H1 (cell line): Measurements from ENCODE around the gene TMEM40. TPM values are rescaled to one million over a fixed set of nuclear protein-coding genes. Genes with fewer than 3 reads are reported as not detected.

ENCODE experiments used
- CTCF ChIA-PET: fragments of 300-600 bp; sonication (Branson Sonifier 250); formaldehyde crosslinking; loops from one replicate; lab custom pipeline; 2021; ENCODE audit not compliant: partially characterized antibody; lab: Charles Lee
- POLR2A ChIA-PET: fragments of 300-600 bp; sonication (Branson Sonifier 250); formaldehyde crosslinking; loops from one replicate; lab custom pipeline; 2021; ENCODE audit warnings: inconsistent platforms; ENCODE audit not compliant: partially characterized antibody; lab: Charles Lee
- DNase-seq, 2 experiments: peaks; one replicate each; pipeline versions ENCODE4 v3.0.0 to v3.0.0-alpha.2; 2010 to 2022; ENCODE audit warnings: low spot score in 2 of 2, low read depth in 1 of 2, mixed read lengths in 1 of 2
- FAIRE-seq: peaks from 2 replicates; lab custom pipeline; 2011; peaks lifted over from hg19 to GRCh38; lab: Jason Lieb, UNC
- H2AFZ ChIP-seq: 2 replicates; pipeline ENCODE4 v1.8.1; 2012; ENCODE audit warnings: low read length, inconsistent platforms
- H2AK5ac ChIP-seq: 2 replicates; pipeline ENCODE4 v1.6.1; 2013; ENCODE audit warnings: low read depth, low read length
- H2BK120ac ChIP-seq: replicated peaks from 2 replicates; pipeline ENCODE3; 2013; ENCODE audit warnings: low read depth, low read length, inconsistent platforms
- H2BK12ac ChIP-seq: 2 replicates; pipeline ENCODE4 v1.6.1; 2013; ENCODE audit warnings: low read depth, low read length
- H2BK15ac ChIP-seq: 2 replicates; pipeline ENCODE4 v1.6.1; 2013; ENCODE audit warnings: low read length
- H2BK20ac ChIP-seq: 2 replicates; pipeline ENCODE4 v1.6.1; 2013; ENCODE audit warnings: low read length
- H2BK5ac ChIP-seq: 2 replicates; pipeline ENCODE4 v1.6.1; 2013; ENCODE audit warnings: low read depth, low read length
- H3K14ac ChIP-seq: 2 replicates; pipeline ENCODE4 v1.6.1; 2013; ENCODE audit warnings: inconsistent platforms; ENCODE audit not compliant: insufficient read length
- H3K18ac ChIP-seq: 2 replicates; pipeline ENCODE4 v1.6.1; 2013; ENCODE audit warnings: low read length; ENCODE audit errors: extremely low read depth
- H3K23ac ChIP-seq: 2 replicates; pipeline ENCODE4 v1.6.1; 2013; ENCODE audit warnings: inconsistent platforms; ENCODE audit not compliant: insufficient read length
- H3K23me2 ChIP-seq: 2 replicates; pipeline ENCODE4 v1.6.1; 2013; ENCODE audit warnings: low read depth, low read length
- H3K27ac ChIP-seq: 2 replicates; pipeline ENCODE4 v1.6.1; 2011; ENCODE audit warnings: low read depth, low read length, inconsistent platforms
- H3K27me3 ChIP-seq, 4 experiments: replicated peaks in 1 of 4; 1 replicate in 1 of 4; 2 replicates in 3 of 4; pipeline versions ENCODE4 v1.6.1 to v1.8.1; 2011 to 2013; ENCODE audit warnings: low read length in 3 of 4, mild to moderate bottlenecking in 3 of 4, inconsistent platforms in 2 of 4, mixed read lengths in 2 of 4, moderate library complexity in 1 of 4; ENCODE audit not compliant: control insufficient read depth in 3 of 4, insufficient read depth in 3 of 4; ENCODE audit errors: extremely low read depth in 1 of 4
- H3K36me3 ChIP-seq, 4 experiments: 2 replicates each; pipeline versions ENCODE4 v1.6.1 to v1.8.1; 2011 to 2013; ENCODE audit warnings: mild to moderate bottlenecking in 4 of 4, low read length in 3 of 4, moderate library complexity in 2 of 4, control low read depth in 1 of 4, inconsistent platforms in 1 of 4; ENCODE audit not compliant: insufficient read depth in 4 of 4, control insufficient read depth in 2 of 4
- H3K4ac ChIP-seq: replicated peaks from 2 replicates; pipeline ENCODE3; 2013; ENCODE audit warnings: low read length, low read depth, mixed read lengths, inconsistent platforms; ENCODE audit not compliant: insufficient read length
- H3K4me1 ChIP-seq, 4 experiments: replicated peaks in 1 of 4; 1 replicate in 1 of 4; 2 replicates in 3 of 4; pipeline versions ENCODE4 v1.6.1 to v1.8.1; 2011 to 2013; ENCODE audit warnings: low read length in 3 of 4, inconsistent platforms in 2 of 4, mixed read lengths in 1 of 4; ENCODE audit not compliant: insufficient read depth in 4 of 4, control insufficient read depth in 3 of 4
- H3K4me2 ChIP-seq, 2 experiments: 2 replicates each; pipeline versions ENCODE4 v1.6.1 to v1.8.1; 2011 to 2013; ENCODE audit warnings: low read depth in 2 of 2, low read length in 2 of 2, control low read depth in 1 of 2, inconsistent platforms in 1 of 2, mild to moderate bottlenecking in 1 of 2; ENCODE audit not compliant: insufficient read depth in 1 of 2
- H3K4me3 ChIP-seq, 4 experiments: fragments of 200-600, 300-600 bp in 1 of 4; sonication (generic), shearing (Covaris generic), sonication (Bioruptor Twin) in 1 of 4; 2 replicates each; pipeline versions ENCODE4 v1.5.1 to v1.8.1; 2011 to 2016; ENCODE audit warnings: low read length in 4 of 4, low read depth in 3 of 4, control low read depth in 2 of 4, inconsistent platforms in 2 of 4, mild to moderate bottlenecking in 2 of 4, mixed read lengths in 1 of 4, moderate library complexity in 1 of 4; ENCODE audit not compliant: insufficient read depth in 2 of 4; ENCODE audit errors: extremely low read depth in 1 of 4
- H3K56ac ChIP-seq: replicated peaks from 2 replicates; pipeline ENCODE3; 2013; ENCODE audit warnings: low read depth, mild to moderate bottlenecking, mixed read lengths, low read length, inconsistent platforms; ENCODE audit not compliant: insufficient read length
- H3K79me1 ChIP-seq: 2 replicates; pipeline ENCODE4 v1.6.1; 2013; ENCODE audit warnings: low read depth, low read length, control low read depth
- H3K79me2 ChIP-seq, 2 experiments: 2 replicates each; pipeline versions ENCODE4 v1.6.1 to v1.8.1; 2012 to 2013; ENCODE audit warnings: low read length in 2 of 2, mild to moderate bottlenecking in 2 of 2, inconsistent platforms in 1 of 2; ENCODE audit not compliant: insufficient read depth in 2 of 2, control insufficient read depth in 1 of 2
- H3K9ac ChIP-seq, 4 experiments: replicated peaks in 1 of 4; 1 replicate in 1 of 4; 2 replicates in 3 of 4; pipeline versions ENCODE4 v1.6.1 to v1.8.1; 2011 to 2013; ENCODE audit warnings: low read depth in 3 of 4, low read length in 3 of 4, control low read depth in 2 of 4, mild to moderate bottlenecking in 2 of 4, moderate library complexity in 2 of 4, inconsistent platforms in 1 of 4; ENCODE audit errors: extremely low read depth in 1 of 4
- H3K9me3 ChIP-seq, 2 experiments: 2 replicates each; pipeline versions ENCODE4 v1.6.1 to v1.8.1; 2012 to 2013; ENCODE audit warnings: mild to moderate bottlenecking in 2 of 2, moderate library complexity in 2 of 2, control low read depth in 1 of 2, inconsistent platforms in 1 of 2, low read depth in 1 of 2, low read length in 1 of 2, mixed read lengths in 1 of 2; ENCODE audit not compliant: insufficient read depth in 2 of 2
- H4K20me1 ChIP-seq, 2 experiments: replicated peaks in 1 of 2; 2 replicates each; pipeline versions ENCODE3 to v1.8.1; 2011 to 2013; ENCODE audit warnings: inconsistent platforms in 2 of 2, low read length in 2 of 2, mild to moderate bottlenecking in 1 of 2; ENCODE audit not compliant: insufficient read depth in 2 of 2, control insufficient read depth in 1 of 2
- H4K5ac ChIP-seq: 2 replicates; pipeline ENCODE4 v1.6.1; 2013; ENCODE audit warnings: low read length, low read depth, mixed read lengths, inconsistent platforms; ENCODE audit not compliant: insufficient read length
- H4K8ac ChIP-seq: 2 replicates; pipeline ENCODE4 v1.8.0; 2013; ENCODE audit warnings: mild to moderate bottlenecking, moderate library complexity, low read length, inconsistent platforms; ENCODE audit not compliant: insufficient read depth; ENCODE audit errors: extremely low read depth
- H4K91ac ChIP-seq: replicated peaks from 2 replicates; pipeline ENCODE3; 2013; ENCODE audit warnings: low read length, mixed read lengths, inconsistent platforms; ENCODE audit not compliant: insufficient read length
- ATF3 ChIP-seq: IDR thresholded peaks from 2 replicates; pipeline ENCODE4 v1.6.1; 2011; ENCODE audit warnings: low read depth, mild to moderate bottlenecking, low read length; ENCODE audit not compliant: insufficient read depth
- BACH1 ChIP-seq: IDR thresholded peaks from 2 replicates; pipeline ENCODE4 v1.6.1; 2012; ENCODE audit warnings: low read length, improper control_type of control experiment
- EP300 ChIP-seq, 2 experiments: IDR thresholded peaks; 1 replicate in 1 of 2; 2 replicates in 1 of 2; pipeline ENCODE4 v1.6.1; 2011 to 2012; ENCODE audit warnings: low read depth in 2 of 2, low read length in 2 of 2, mild to moderate bottlenecking in 2 of 2, borderline replicate concordance in 1 of 2, inconsistent platforms in 1 of 2, moderate library complexity in 1 of 2
- EZH2 ChIP-seq: fragments of 200-600 bp; sonication (generic); IDR thresholded peaks from 2 replicates; pipeline ENCODE4 v1.7.1; 2012; ENCODE audit warnings: low read depth, mild to moderate bottlenecking, moderate library complexity, low read length, inconsistent platforms; ENCODE audit not compliant: severe bottlenecking
- KDM5A ChIP-seq: fragments of 200-600 bp; IDR thresholded peaks from 2 replicates; pipeline ENCODE4 v1.7.1; 2012; ENCODE audit warnings: mild to moderate bottlenecking, low read length, inconsistent platforms, mixed read lengths
- MAFK ChIP-seq: IDR thresholded peaks from 2 replicates; pipeline ENCODE4 v1.6.1; 2012; ENCODE audit warnings: low read depth, mild to moderate bottlenecking, improper control_type of control experiment, low read length
- NRF1 ChIP-seq: IDR thresholded peaks from 2 replicates; pipeline ENCODE4 v1.6.1; 2011; ENCODE audit warnings: mild to moderate bottlenecking, low read depth, low read length, improper control_type of control experiment
- PHF8 ChIP-seq: fragments of 200-600 bp; sonication (generic); conservative IDR thresholded peaks from 2 replicates; pipeline ENCODE4 v1.7.1; 2012; ENCODE audit warnings: low read depth, mild to moderate bottlenecking, inconsistent platforms, low read length, moderate library complexity
- RFX5 ChIP-seq: IDR thresholded peaks from 2 replicates; pipeline ENCODE4 v1.6.1; 2011; ENCODE audit warnings: low read depth, low read length, improper control_type of control experiment, borderline replicate concordance
- SIN3A ChIP-seq, 2 experiments: IDR thresholded peaks in 1 of 2; conservative IDR thresholded peaks in 1 of 2; 2 replicates each; pipeline ENCODE4 v1.6.1; 2011 to 2012; ENCODE audit warnings: low read length in 2 of 2, improper control_type of control experiment in 1 of 2, low read depth in 1 of 2, mild to moderate bottlenecking in 1 of 2
- SRF ChIP-seq: IDR thresholded peaks from 2 replicates; pipeline ENCODE4 v1.6.1; 2011; ENCODE audit warnings: mild to moderate bottlenecking, low read depth, low read length, moderate library complexity
- SUZ12 ChIP-seq: fragments of 200-600 bp; sonication (generic); IDR thresholded peaks from 2 replicates; pipeline ENCODE4 v1.6.1; 2012; ENCODE audit warnings: mild to moderate bottlenecking, inconsistent platforms, low read length, moderate library complexity, mixed read lengths
- YY1 ChIP-seq: IDR thresholded peaks from 2 replicates; pipeline ENCODE4 v1.6.1; 2011; ENCODE audit warnings: low read depth, mild to moderate bottlenecking, low read length
- WGBS, 2 experiments: shearing (Covaris generic) in 1 of 2; methylation state at CpG; one replicate each; pipeline versions ENCODE4 v1.1.6 to v1.1.7; 2013 to 2015; ENCODE audit warnings: low lambda C conversion rate in 2 of 2, mixed read lengths in 2 of 2, inconsistent platforms in 1 of 2, low coverage in 1 of 2, missing lambda C conversion rate in 1 of 2; ENCODE audit not compliant: insufficient replicate concordance in 2 of 2, insufficient coverage in 1 of 2, insufficient read length in 1 of 2; ENCODE audit errors: extremely low coverage in 1 of 2, missing lambda C conversion rate in 1 of 2; 5-methylcytosine and 5-hydroxymethylcytosine counted together
- polyA plus RNA-seq, 7 experiments: library from polyadenylated mRNA; depleted of rRNA in 3 of 7; stranded (reverse) in 5 of 7; unstranded in 2 of 7; fragments of >200 nt in 5 of 7; fragments of 200-250 nt in 2 of 7; gene quantifications; 1 replicate in 5 of 7; 2 replicates in 1 of 7; 4 replicates in 1 of 7; pipeline versions ENCODE4 v1.2.1 to v1.2.3, GENCODE V29; 2011 to 2013; ENCODE audit warnings: missing spikeins in 2 of 7, mixed read lengths in 2 of 7
- total RNA-seq: library from RNA; stranded (reverse); fragmentation: NEBNext Ultra II Directional; extraction: Animal tissue kit (Norgen Biotek cat#: 25700); gene quantifications from 2 replicates; pipeline ENCODE4 v1.2.1, GENCODE V29; 2021

TMEM40 gene
- total and polyA plus RNA-seq, 2 of the 8 experiments (the other 6 are each of a cell fraction or from before 2014, with no cell fraction given), result 0.18 TPM; not detected in 1

- Histone ChIP-seq H2AFZ (no peak overlapping the region), H3K18ac (no peak overlapping the region), H2BK120ac (no peak overlapping the region), H2BK12ac (no peak overlapping the region), H3K79me1 (no peaks in the 10 kb centered on the region), H3K56ac (no peak overlapping the region), H4K8ac (0 out of 2 replicates have a peak overlapping the region, but pooled peaks have one; percentile 60), H3K4ac (no peak overlapping the region), H3K27ac (no peak overlapping the region), H2BK15ac (no peak overlapping the region), H3K9me3 (no peaks in the 10 kb centered on the region), H2BK20ac (no peak overlapping the region), H3K27me3 (no peaks in the 10 kb centered on the region), H4K5ac (no peak overlapping the region), H3K4me2 (no peak overlapping the region), H3K4me1 (peaks cover 0 to 4% (median 0%) of the 10 kb centered on the region in 4 experiments; a peak in 2 of 7 replicates), H3K23ac (no peak overlapping the region), H3K14ac (no peak overlapping the region), H3K9ac (no peak overlapping the region), H3K23me2 (no peaks in the 10 kb centered on the region), H2AK5ac (no peak overlapping the region), H3K79me2 (no peaks in the 10 kb centered on the region), H2BK5ac (no peak overlapping the region), H3K36me3 (no peaks in the 10 kb centered on the region), H4K91ac (no peak overlapping the region), H3K4me3 (no peak overlapping the region), H4K20me1 (no peaks in the 10 kb centered on the region)
- no peak for DNase-seq
- WGBS, 2 experiments, result 78% methylated on average over 4 of the region's 4 CpGs; no CpG with 5 or more reads in 1 of the 2 experiments
- no peak for FAIRE-seq
- POLR2A ChIA-PET, result no interaction called here
- CTCF ChIA-PET, result interaction anchor here (0.6 to 3.0 kb wide), 3 partner anchors 10 to 87 kb away, joined by 3 to 25 read pairs (median 4); no protein-coding TSS in a partner anchor
- TF ChIP-seq ATF3, result no peak
- TF ChIP-seq KDM5A, result no peak
- no peak for TF ChIP-seq SRF
- TF ChIP-seq RFX5, result no peak
- TF ChIP-seq SUZ12, result no peak
- no peak for TF ChIP-seq EP300 (IDR thresholded peaks at IDR 0.05; ENCODE audit: borderline replicate concordance in 1 of 2, low read depth in 2 of 2, low read length in 2 of 2)
- no peak for TF ChIP-seq EZH2
- TF ChIP-seq YY1, result no peak
- no peak for TF ChIP-seq SIN3A (conservative IDR thresholded peaks at IDR 0.05 in 1 of 2, IDR thresholded peaks at IDR 0.05 in 1 of 2; ENCODE audit: low read depth in 1 of 2, low read length in 2 of 2)
- TF ChIP-seq PHF8, result no peak
- no peak for TF ChIP-seq NRF1
- no peak for TF ChIP-seq MAFK
- no peak for TF ChIP-seq BACH1
These were observed 49.0 kb downstream of the TMEM40 start for GRCh38 chr3:12710062-12710461.
